HG03457 (cell line): ENCODE data around the gene NR5A1.

ENCODE experiments used
- ATAC-seq: cut with Tn5 transposase; IDR thresholded peaks from one replicate; pipeline ENCODE4 v1.9.1; 2021; ENCODE audit warnings: moderate number of reproducible peaks; ENCODE audit not compliant: unreplicated experiment

The NR5A1 gene

GRCh38 chr9:124514874-124515273 is 7.7 kb upstream of the NR5A1 start:
- ATAC-seq, result no peak

GRCh38 chr9:124514125-124514524 is 6.9 kb upstream of the NR5A1 start:
- ATAC-seq, result no peak

- ATAC-seq, result no peak
Measured at GRCh38 chr9:124513376-124513994, 6.3 kb upstream of the NR5A1 start.

GRCh38 chr9:124512806-124513204 is 5.6 kb upstream of the NR5A1 start:
- ATAC-seq, result no peak

GRCh38 chr9:124511891-124512805 is 4.9 kb upstream of the NR5A1 start:
- ATAC-seq, result no peak

GRCh38 chr9:124511426-124511840 is 4.2 kb upstream of the NR5A1 start:
- ATAC-seq, result no peak

- no peak for ATAC-seq
Measured at GRCh38 chr9:124510650-124511425, 3.6 kb upstream of the NR5A1 start.

- ATAC-seq, result no peak
Measured at GRCh38 chr9:124507880-124508423, 753 bp upstream of the NR5A1 start.

- no peak for ATAC-seq
Measured at GRCh38 chr9:124506433-124506832, 766 bp downstream of the NR5A1 start.

GRCh38 chr9:124505901-124506346 is 1.3 kb downstream of the NR5A1 start:
- no peak for ATAC-seq

GRCh38 chr9:124505006-124505900 is 1.9 kb downstream of the NR5A1 start:
- no peak for ATAC-seq

GRCh38 chr9:124504530-124505005 is 2.6 kb downstream of the NR5A1 start:
- ATAC-seq, result no peak

- ATAC-seq, result no peak
Measured at GRCh38 chr9:124503713-124504529, 3.3 kb downstream of the NR5A1 start.

GRCh38 chr9:124502711-124503702 is 4.2 kb downstream of the NR5A1 start:
- ATAC-seq, result no peak

- no peak for ATAC-seq
Measured at GRCh38 chr9:124501771-124502320, 5.4 kb downstream of the NR5A1 start.

- no peak for ATAC-seq
Measured at GRCh38 chr9:124500796-124501611, 6.2 kb downstream of the NR5A1 start.
